Transverse colon (tissue), 4 donors: ENCODE data around the gene PHF20. TPM values are rescaled to one million over a fixed set of nuclear protein-coding genes. Genes with fewer than 3 reads are reported as not detected.

Experiments
- DNase-seq: peaks from one replicate; pipeline ENCODE4 v3.0.0-alpha.2; 2019
- H3K27ac ChIP-seq, 4 donors: fragments of 200-600 bp; sonication (generic); 2 replicates each; pipeline ENCODE4 v1.5.1; 2016 to 2018; ENCODE audit warnings: inconsistent platforms in 4 of 4
- H3K27me3 ChIP-seq: fragments of 200-600 bp; sonication (generic); 2 replicates; pipeline ENCODE4 v1.5.1; 2017; ENCODE audit warnings: inconsistent platforms
- H3K36me3 ChIP-seq, 4 donors: fragments of 200-600 bp; sonication (generic); 2 replicates each; pipeline ENCODE4 v1.5.1; 2017 to 2019; ENCODE audit warnings: inconsistent platforms in 4 of 4
- H3K4me1 ChIP-seq, 4 donors: fragments of 200-600 bp; sonication (generic); 2 replicates each; pipeline ENCODE4 v1.5.1; 2017 to 2020; ENCODE audit warnings: inconsistent platforms in 4 of 4
- H3K4me3 ChIP-seq, 4 donors: fragments of 200-600 bp; sonication (generic); 1 replicate in 1 of 4; 2 replicates in 3 of 4; pipeline versions ENCODE4 v1.5.1 to v1.6.1; 2017 to 2019; ENCODE audit warnings: inconsistent platforms in 4 of 4
- H3K9me3 ChIP-seq, 2 donors: fragments of 200-600 bp; sonication (generic); 2 replicates each; pipeline ENCODE4 v1.5.1; 2017 to 2019; ENCODE audit warnings: inconsistent platforms in 2 of 2
- EP300 ChIP-seq: sonication (generic); formaldehyde crosslinking; IDR thresholded peaks from one replicate; pipeline ENCODE4 v1.6.1; 2017; ENCODE audit warnings: antibody characterized with exemption, low read depth
- POLR2A ChIP-seq: fragments of 450-650 bp; IDR thresholded peaks from one replicate; pipeline ENCODE4 v1.6.1; 2016; ENCODE audit warnings: antibody characterized with exemption, mild to moderate bottlenecking, moderate library complexity
- POLR2AphosphoS5 ChIP-seq, 3 donors: sonication (generic); formaldehyde crosslinking; IDR thresholded peaks; one replicate each; pipeline ENCODE4 v1.6.1; 2016; ENCODE audit warnings: antibody characterized with exemption in 3 of 3
- WGBS, 2 donors: methylation state at CpG; one replicate each; pipeline ENCODE4 v1.1.5; 2018; ENCODE audit warnings: low coverage in 1 of 2; 5-methylcytosine and 5-hydroxymethylcytosine counted together
- in situ Hi-C, 4 donors: fragments of 200-750 bp; cut with MboI; loops; one replicate each; pipeline versions ENCODE4 v1.15.0 to v1.15.1; 2017; ENCODE audit warnings: low sequenced_read_pairs in 3 of 4, low pct_ligation_motif_present in 1 of 4, low pct_unique_long_range_greater_than_20kb in 1 of 4
- intact Hi-C: fragments of 100-400 bp; cut with DNase I; formaldehyde crosslinking; loops from one replicate; pipeline ENCODE4 v1.15.1; 2023; ENCODE audit warnings: low total_unique reads
- total RNA-seq, 4 donors: library from RNA; depleted of rRNA; stranded (reverse); fragments of >200 nt; gene quantifications; one replicate each; pipeline ENCODE4 v1.1.0, GENCODE V29; 2016
- TF ChIP-seq, protein P1 (sequence below), 5 experiments: fragments of 200-600 bp in 3 of 5; fragments of 450-650 bp in 2 of 5; sonication (generic) in 3 of 5; IDR thresholded peaks; 1 replicate in 2 of 5; 2 replicates in 3 of 5; pipeline ENCODE4 v1.5.1; 2016 to 2017; ENCODE audit warnings: antibody characterized with exemption in 5 of 5, inconsistent platforms in 3 of 5, mild to moderate bottlenecking in 2 of 5, moderate library complexity in 1 of 5

The PHF20 gene
- total RNA-seq, 4 donors from 2014 or later = 20.6 to 88.6 (median 43.1) TPM

DNA sequence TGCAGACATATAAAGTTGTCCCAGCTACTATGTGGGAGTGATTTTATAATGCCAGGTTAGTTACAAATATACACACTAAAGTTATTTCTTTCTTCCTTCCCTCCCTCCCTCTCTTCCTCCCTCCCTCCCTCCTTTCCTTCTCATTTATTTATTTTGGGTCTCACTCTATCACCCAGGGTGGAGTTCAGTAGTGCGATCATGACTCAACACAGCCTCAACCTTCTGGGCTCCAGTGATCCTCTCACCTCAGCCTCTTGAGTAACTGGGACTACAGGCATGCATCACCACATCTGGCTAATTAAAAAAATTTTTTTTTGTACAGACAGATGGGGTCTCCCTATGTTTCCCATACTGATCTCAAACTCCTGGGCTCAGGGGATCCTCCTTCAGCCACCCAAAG is 59.2 kb downstream of the PHF20 start:
- no peak for DNase-seq
- intact Hi-C loops = no loop called here
- WGBS, 2 donors = 90 to 100% methylated on average over 1 of the region's 1 CpG
- H3K36me3 ChIP-seq = no peaks in the 10 kb centered on the region
- H3K4me3 ChIP-seq = no peak overlapping the region
- no peaks in the 10 kb centered on the region for H3K27me3 ChIP-seq
- H3K9me3 ChIP-seq = no peaks in the 10 kb centered on the region
- TF ChIP-seq EP300 = no peak
- no peak for TF ChIP-seq POLR2AphosphoS5 (IDR thresholded peaks at IDR 0.05)
- TF ChIP-seq, protein P1, sequence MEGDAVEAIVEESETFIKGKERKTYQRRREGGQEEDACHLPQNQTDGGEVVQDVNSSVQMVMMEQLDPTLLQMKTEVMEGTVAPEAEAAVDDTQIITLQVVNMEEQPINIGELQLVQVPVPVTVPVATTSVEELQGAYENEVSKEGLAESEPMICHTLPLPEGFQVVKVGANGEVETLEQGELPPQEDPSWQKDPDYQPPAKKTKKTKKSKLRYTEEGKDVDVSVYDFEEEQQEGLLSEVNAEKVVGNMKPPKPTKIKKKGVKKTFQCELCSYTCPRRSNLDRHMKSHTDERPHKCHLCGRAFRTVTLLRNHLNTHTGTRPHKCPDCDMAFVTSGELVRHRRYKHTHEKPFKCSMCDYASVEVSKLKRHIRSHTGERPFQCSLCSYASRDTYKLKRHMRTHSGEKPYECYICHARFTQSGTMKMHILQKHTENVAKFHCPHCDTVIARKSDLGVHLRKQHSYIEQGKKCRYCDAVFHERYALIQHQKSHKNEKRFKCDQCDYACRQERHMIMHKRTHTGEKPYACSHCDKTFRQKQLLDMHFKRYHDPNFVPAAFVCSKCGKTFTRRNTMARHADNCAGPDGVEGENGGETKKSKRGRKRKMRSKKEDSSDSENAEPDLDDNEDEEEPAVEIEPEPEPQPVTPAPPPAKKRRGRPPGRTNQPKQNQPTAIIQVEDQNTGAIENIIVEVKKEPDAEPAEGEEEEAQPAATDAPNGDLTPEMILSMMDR (IDR thresholded peaks at IDR 0.05) = no peak
- TF ChIP-seq POLR2A = no peak
- peaks cover 0 to 4% (median 0%) of the 10 kb centered on the region in 4 donors for H3K4me1 ChIP-seq
- in situ Hi-C loops = no loop called here
- no peak overlapping the region for H3K27ac ChIP-seq

DNA sequence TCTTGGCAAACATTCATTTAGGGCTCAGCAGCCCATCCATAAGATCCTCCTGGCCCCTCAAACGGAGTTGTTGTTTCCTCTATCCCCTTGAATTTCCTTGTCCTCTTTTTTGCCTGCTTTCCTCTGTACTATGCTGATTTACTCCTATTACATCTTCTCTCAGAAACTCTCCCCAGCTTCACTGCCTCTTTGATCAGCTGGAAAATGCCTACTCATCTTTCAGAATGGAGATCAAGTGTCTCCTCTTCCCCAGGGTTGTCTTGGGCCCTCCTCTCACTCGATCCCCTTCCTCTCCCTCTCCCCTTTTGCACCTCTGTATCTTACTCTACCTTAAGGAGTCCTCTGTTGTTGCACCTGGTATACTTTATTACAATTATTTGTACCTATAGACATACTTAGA is 60.2 kb downstream of the PHF20 start:
- no peaks in the 10 kb centered on the region for H3K36me3 ChIP-seq
- no peaks in the 10 kb centered on the region for H3K9me3 ChIP-seq
- in situ Hi-C loops (no loop called here), intact Hi-C loops (no loop called here)
- no peak for DNase-seq
- H3K27ac ChIP-seq = no peak overlapping the region
- H3K4me1 ChIP-seq = peaks cover 0 to 4% (median 0%) of the 10 kb centered on the region in 4 donors
- TF ChIP-seq POLR2A (no peak), EP300 (no peak), POLR2AphosphoS5 (IDR thresholded peaks at IDR 0.05) (no peak)
- TF ChIP-seq, protein P1 (IDR thresholded peaks at IDR 0.05) = no peak
- no peak overlapping the region for H3K4me3 ChIP-seq
- 88 to 90% methylated on average over 1 to 2 of the region's 2 CpGs for WGBS, 2 donors
- no peaks in the 10 kb centered on the region for H3K27me3 ChIP-seq

DNA sequence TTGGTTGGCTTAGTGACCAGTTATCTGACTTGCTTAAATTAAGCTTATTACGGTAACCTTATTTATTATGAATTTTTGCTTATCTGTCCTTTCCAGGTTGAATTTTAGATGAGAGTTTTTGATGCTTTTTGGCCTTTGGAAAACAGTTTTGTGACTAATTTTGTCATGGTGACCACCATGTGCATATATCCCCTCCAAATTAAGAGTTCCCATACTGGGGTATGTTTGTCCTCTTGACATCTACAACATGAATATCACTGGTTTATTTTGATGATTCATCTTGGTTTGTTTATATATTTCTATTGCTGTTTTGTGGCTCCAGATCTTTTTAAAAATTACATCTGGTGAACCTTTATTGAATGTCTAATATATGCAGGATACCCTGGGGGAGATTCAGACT is 61.4 kb downstream of the PHF20 start:
- in situ Hi-C loops (no loop called here), intact Hi-C loops (no loop called here)
- Histone ChIP-seq H3K4me1 (peaks cover 0 to 4% (median 0%) of the 10 kb centered on the region in 4 donors), H3K27me3 (no peaks in the 10 kb centered on the region), H3K27ac (no peak overlapping the region), H3K36me3 (no peaks in the 10 kb centered on the region), H3K9me3 (no peaks in the 10 kb centered on the region), H3K4me3 (no peak overlapping the region)
- 100% methylated on average over 1 of the region's 1 CpG for WGBS, 2 donors
- no peak for DNase-seq
- no peak for TF ChIP-seq EP300
- TF ChIP-seq, protein P1 (IDR thresholded peaks at IDR 0.05) = no peak
- no peak for TF ChIP-seq POLR2A
- TF ChIP-seq POLR2AphosphoS5 (IDR thresholded peaks at IDR 0.05) = no peak

DNA sequence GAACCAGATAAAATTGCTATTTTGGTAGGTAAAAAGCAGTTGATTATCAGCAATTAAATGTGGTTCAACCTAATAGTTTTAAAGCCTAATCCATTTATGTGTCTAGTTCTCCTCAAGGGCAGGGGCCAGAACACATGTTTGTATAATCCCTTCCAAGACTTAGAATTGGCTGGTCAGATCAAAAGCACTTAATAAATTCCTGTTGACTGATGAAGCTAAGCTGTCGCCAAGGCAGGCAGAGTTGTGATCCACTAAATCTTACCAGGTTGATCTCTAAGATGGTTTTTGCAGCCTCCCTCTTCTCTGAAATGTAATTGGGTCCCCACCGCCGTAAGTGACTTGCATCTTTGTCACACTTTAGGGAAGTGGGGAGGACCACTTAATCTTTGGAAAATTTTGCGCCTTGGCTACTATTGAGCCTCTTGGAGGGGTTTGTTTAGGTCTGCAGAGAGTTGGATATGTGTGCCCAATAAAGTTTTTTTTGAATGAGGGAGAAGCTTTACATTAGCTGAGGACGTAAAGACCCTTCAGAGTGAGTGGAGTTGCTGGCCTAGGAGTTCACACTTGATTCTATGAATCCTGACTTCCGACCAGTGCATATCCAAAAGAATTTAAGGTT is 65.9 kb downstream of the PHF20 start:
- WGBS, 2 donors = 88 to 92% methylated on average over 6 of the region's 6 CpGs
- H3K4me3 ChIP-seq = no peak overlapping the region
- H3K27me3 ChIP-seq = no peaks in the 10 kb centered on the region
- H3K36me3 ChIP-seq = peaks cover 0 to 3% (median 0%) of the 10 kb centered on the region in 4 donors
- in situ Hi-C loops = no loop called here
- no peak for DNase-seq
- no peak overlapping the region for H3K27ac ChIP-seq
- no peaks in the 10 kb centered on the region for H3K9me3 ChIP-seq
- TF ChIP-seq POLR2AphosphoS5 (IDR thresholded peaks at IDR 0.05) (no peak), EP300 (no peak), POLR2A (no peak)
- TF ChIP-seq, protein P1 (IDR thresholded peaks at IDR 0.05) = no peak
- H3K4me1 ChIP-seq = peaks cover 0 to 4% (median 0%) of the 10 kb centered on the region in 4 donors
- intact Hi-C loops = no loop called here
